HG03025 (cell line): ENCODE results near the gene TFF1.

Experiments
- ATAC-seq: cut with Tn5 transposase; IDR thresholded peaks from one replicate; pipeline ENCODE4 v1.9.1; 2021; ENCODE audit warnings: mild to moderate bottlenecking, moderate library complexity; ENCODE audit not compliant: unreplicated experiment, low FRiP score

Gene TFF1

GRCh38 chr21:42384156-42384945, 18.0 kb upstream of the TFF1 start:
- no peak for ATAC-seq

- no peak for ATAC-seq
These were observed 17.0 kb upstream of the TFF1 start for GRCh38 chr21:42383331-42383730.

- no peak for ATAC-seq
These were observed 16.6 kb upstream of the TFF1 start for GRCh38 chr21:42382915-42383314.

- ATAC-seq: no peak
These were observed 15.1 kb upstream of the TFF1 start for GRCh38 chr21:42381347-42381984.

GRCh38 chr21:42379426-42380215, 13.3 kb upstream of the TFF1 start:
- no peak for ATAC-seq

DNA sequence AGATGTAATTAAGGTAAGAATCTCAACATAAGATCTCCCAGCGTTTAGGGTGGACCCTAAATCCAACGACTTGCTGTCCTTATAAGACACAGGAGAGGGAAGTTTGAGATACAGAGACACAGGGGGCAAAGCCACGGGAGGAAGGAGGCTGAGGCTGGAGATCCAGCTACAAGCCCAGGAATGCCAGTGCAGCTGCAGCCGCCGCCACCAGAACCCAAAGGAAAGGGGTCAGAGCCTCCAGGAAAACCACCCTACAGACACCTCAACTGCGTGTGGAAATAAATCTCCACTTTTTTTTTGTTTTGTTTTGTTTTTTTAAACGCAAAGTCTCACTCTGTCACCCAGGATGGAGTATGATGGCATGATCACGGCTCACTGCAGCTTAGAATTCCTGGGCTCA, 12.1 kb upstream of the TFF1 start:
- no peak for ATAC-seq

GRCh38 chr21:42377951-42378340, 11.6 kb upstream of the TFF1 start:
- no peak for ATAC-seq

DNA sequence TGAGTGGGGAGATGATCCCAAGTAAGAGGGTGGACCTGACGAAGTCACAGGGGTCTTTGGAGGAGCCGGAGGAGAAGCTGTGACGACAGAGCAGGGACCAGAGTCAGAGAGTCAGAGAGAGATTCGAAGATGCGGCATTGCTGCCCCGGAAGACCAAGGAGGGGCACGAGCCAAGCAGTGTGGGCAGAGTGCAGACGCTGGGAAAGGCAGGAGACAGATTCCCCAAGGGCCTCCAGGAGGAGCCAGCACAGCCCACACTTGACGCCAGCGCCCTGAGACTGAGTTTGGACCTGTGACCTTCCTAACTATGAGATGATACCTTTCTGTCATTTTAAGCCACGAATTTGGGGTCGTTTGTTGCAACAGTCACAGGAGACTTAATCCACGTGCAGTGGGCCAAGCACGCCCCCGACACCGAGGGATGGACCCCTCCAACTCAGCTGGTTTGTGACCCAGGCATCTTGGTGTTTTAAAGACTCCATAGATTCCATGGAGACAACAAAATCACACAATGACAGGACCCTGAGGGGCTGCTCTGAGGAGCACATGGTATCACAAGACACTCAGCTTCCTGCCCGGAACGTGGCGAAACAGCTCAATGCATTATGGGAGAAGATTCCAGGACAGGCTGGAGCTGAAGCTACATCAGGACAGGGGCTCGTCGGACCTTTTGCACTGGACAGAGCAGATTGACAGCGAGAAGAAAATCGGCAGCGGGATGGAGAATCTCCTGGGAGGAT, 11.0 kb upstream of the TFF1 start:
- ATAC-seq: no peak

DNA sequence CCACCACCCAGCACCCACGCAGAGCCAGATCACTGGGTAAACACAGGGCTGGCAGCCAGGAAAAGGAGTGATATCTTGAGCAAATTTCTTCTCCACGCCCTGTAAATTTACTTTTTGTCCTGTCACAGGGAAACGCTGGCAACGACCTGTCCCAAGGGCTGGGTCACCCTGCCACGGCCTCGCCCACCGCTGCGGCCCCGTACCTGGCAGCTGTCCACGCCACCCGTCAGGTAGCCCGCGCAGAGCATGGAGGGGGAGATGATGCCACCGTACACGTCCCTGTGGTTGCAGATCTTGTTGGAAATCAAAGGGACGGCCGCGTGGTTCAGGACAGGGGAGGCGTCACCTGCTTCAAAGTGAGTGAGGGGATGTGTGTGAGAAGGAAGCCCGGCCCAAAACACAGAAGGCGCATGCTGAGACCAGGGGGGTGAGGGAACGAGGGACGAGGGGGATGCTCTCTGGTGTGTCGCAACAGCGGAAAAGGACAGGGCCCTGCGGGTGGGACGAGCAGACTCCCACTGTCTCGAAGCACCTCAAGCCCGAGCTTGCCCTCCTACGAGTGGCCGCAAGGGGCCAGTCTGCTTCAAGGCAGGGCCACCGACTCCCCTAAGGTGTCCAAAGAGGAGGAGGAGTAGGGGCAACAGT, 10.1 kb upstream of the TFF1 start:
- no peak for ATAC-seq

GRCh38 chr21:42375966-42376337, 9.6 kb upstream of the TFF1 start:
- ATAC-seq: no peak

DNA sequence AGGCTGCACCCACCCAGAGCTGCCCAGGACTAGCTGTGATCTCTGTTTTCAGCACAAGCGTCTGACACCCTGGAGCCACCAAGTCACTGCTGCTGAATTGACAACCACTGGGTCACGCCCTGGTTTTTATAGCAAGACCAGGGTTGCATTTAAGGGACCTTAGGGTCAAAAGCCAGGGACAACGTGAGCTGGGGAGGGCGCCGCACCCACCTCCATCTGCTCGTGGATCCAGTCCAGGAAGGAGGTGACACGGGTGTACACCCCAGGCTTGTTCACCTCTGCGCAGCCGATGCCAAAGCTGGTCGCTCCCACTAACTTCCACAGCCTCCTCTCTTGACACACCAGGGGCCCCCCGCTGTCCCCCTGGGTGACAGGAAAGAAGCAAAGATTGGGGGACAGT, 9.2 kb upstream of the TFF1 start:
- no peak for ATAC-seq

DNA sequence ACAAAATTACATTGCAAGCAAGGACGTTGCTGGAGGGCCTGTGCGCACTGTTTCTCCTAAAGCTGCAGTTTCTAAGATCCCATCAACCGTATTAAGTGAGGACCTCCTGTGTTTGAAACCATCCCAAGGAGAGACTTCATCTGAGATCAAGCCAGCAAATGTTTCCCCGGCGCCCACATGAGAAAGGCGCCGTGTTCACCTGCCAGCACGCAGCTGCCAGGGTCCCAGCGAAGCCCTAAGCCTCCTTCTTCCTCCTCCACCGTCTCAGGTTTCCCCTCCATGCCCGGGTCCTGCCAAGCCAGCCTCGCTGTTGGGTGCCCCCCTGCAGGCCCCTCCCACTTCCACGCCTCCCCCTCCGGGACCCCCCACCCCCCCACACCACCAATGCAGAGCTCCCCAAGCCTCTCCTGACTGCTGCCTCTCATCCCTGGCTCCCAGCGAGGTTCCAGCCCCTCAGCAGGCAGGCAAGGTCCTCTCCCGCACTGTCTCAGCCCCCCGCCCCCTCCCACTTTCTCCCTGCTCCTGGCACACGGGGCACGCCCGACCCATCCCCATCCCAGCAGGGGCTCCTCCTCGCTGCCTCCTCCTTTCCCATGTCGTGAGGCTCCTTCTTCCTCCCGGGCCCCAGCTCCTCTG, 8.6 kb upstream of the TFF1 start:
- ATAC-seq: no peak

GRCh38 chr21:42374457-42374856, 8.1 kb upstream of the TFF1 start:
- no peak for ATAC-seq

- no peak for ATAC-seq
These were observed 7.6 kb upstream of the TFF1 start for GRCh38 chr21:42373908-42374455.

- no peak for ATAC-seq
These were observed 7.0 kb upstream of the TFF1 start for GRCh38 chr21:42373196-42373907.

GRCh38 chr21:42370894-42371654, 4.7 kb upstream of the TFF1 start:
- ATAC-seq: no peak

GRCh38 chr21:42369821-42370220, 3.5 kb upstream of the TFF1 start:
- no peak for ATAC-seq
